ELR (cell line): ENCODE results near the gene ETFB.
"Not testable (repeated sequence)": the region's sequence is repeated elsewhere in the genome, so short reads cannot be mapped to it uniquely, and the experiment has no call there.

Experiments used
- DNase-seq: peaks from one replicate; pipeline ENCODE4 v3.0.0-alpha.2; 2015; ENCODE audit warnings: low read depth

The ETFB gene

DNA sequence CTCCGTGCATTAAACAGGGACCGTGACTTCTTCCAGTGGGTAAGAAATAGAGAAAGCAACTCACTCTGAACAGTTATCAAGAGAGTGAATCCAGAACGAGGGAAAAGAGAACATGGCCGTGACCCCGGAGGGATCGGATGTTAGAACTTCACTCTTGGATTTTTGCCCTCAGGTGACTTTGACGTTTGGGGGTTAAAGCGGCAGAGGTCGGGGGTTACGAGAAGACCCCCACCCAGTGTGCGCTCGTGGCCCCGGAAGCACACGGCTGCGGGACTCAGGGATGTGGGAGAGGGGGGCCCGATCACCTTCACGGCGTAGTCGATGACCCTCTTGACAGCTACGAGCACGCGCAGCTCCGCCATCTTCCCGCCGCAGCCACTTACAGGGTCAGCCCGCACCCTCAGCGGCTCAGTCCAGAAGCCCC lies at the start of gene ETFB:
Gene ETFB, minus strand, starts transcription at position 424 of the 424 bp plus-strand sequence. Its CDS starts 62 bp downstream, at position 362.
- no peak for DNase-seq

DNA sequence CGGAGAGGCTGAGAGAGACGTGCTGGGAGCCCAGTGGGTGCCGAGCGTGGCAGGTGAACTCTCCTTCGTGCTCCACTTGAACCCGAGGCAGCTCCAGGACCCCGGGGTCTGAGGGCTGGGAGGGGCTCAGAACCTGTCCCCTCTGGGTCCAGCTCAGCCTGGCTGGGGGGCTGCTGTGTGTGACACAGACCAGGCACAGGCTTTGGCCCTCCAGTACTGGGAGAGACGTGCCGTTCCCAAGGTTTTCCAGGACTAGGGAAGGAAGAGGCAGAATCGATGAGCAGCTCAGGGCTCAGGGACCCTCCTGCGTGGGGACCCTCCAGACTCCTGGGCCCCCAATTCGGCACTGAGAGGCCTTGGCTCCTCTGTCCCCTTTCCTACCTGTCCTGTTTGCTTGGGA lies 49.0 kb upstream of the ETFB start:
- no peak for DNase-seq

DNA sequence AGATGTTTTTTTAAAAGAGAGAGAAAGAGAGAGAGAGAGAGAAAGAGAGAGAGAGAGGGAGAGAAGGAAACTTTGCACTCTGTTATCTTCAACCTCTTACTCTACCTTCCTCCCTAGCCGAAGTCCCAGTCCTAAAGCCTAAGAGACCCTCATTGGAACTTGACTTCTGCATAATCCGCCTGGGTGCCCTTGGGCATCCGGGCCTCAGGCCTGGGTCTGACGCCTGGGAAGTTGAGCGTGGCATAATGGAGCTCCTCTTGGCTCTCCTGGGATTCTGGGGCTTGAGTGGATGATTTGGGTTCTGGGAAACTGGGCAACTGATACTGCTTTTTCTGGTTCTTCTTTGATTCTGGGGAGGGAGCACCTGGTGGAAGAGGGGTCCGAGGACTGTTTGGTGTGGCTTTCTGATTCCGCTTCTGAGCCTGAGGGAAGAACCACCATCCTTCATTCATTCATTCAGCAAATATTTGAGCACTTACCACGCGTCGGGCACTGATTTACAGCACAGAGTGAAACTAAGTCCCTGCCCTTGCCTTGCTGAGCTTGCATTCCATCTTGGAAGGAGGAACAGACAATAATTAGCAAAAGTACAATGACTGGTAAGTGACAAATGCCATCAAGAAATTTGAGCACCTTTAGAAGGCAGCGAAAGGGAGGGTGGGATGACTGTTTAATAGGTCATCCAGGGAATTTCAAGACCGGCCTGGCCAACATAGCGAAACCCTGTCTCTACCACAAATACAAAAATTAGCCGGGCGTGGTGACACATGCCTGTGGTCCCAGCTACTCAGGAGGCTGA lies 45.0 kb upstream of the ETFB start:
- DNase-seq, result no peak

DNA sequence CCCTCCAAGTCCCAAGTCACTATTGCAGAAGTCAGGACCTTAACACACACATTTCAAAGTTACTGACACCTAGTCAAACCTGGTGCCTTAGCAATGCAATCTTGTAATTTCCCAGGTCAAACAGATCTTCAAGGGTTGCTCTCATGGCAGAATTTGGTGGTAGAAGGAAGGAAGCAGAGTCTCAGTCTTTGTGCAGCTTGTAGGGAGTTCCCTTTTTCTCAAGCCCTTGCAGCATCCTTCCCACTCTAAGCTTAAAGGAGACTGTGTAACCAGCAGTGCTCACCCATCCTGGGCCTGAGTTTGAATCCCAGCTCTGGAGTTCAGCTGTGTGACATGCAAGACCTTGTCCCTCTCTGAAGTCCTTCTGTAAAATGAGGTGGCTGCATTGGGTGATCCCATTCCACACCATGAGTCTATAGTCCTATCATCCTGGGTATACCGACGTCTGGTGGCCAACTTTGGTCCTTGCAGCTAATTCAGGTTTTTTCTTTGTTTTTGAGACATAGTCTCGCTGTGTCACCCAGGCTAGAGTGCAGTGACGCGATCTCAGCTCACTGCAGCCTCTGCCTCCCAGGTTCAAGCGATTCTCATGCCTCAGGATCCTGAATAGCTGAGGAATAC lies 41.4 kb upstream of the ETFB start:
- DNase-seq, result peak; percentile 65

DNA sequence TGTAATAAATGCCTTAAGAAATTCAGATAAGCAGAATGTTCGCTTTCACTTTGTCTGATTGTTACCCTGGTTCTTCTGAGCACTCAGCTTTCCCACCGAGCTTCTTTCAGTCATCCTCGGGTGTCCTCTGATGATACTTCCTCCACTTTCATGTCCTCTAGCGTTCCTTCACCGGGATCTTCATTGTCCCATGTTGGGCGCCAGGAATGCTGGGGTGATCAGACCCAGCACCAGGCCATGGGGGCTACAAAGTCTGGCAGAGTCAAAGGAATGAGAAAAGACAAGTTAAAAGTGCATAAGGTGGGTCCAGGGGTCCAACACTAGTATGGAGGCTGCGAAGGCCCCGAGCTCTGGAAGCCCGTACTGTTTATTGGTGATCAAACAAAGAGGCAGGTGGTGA lies 35.9 kb upstream of the ETFB start:
- DNase-seq, result no peak

DNA sequence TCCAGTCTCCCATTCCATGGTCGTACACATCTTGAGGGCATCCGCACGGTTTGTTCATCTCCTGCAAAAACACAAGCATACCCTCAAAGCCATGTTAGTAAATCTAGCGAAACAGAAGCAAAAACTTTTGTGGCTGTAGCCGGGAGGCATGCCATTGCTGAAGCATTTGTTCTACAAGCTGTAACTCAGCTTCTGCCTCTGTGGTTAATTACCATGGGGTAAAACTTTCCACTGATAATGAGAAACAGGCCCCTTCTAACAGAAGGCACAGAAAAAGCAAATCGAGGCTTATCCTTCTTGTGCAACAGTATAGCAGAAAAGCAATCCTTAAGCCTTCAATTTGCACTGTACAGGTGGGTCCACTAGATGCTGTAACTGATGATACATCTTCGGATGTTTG lies 33.7 kb upstream of the ETFB start:
- not testable (repeated sequence) for DNase-seq

DNA sequence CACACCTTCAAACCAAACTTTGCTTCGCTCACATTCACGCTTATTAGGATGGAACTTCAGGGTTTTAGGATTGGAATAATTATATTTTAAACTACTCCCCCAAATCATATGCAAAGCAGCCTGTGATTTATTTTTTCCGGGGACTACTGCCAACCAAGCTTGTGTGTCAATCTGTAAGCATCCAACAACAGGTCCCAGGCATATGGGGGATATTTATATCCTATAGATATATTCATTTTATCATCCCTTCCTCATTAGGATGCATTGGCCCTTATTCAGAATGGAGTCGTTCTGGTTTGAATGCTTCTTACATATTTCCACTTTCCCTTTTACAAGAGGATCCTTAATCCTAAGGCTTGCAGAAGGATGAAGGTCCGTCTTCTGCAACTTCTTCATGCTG lies 33.0 kb upstream of the ETFB start:
- DNase-seq, result no peak

DNA sequence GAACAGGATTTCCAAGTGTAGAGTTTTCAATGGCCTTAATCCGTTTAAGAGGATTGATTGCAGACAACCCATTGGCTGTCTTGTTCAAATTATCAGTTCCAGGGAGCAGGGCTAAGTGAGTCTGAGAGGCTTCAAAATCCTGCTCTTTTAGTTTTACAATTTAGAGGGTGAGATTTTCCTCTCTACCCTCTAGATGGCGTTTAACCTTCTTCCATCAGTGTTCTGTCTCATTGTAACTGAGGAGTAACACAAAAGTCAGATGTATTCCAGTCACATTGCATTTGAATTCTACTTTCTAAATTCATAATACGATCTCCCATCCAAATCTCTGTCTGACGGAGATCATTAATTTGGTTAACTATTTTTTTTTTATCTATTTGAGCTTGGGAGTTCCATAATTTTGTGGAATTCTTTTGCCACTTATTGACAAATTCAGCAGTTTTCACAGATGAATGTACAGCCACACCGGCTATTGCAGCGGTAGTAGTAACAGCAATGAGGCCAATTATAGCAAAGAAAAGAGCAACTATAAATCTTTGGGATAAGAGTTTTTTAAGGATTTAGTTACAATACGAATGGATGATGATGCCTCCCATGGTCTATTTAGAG lies 32.0 kb upstream of the ETFB start:
- DNase-seq, result peak; percentile 60

DNA sequence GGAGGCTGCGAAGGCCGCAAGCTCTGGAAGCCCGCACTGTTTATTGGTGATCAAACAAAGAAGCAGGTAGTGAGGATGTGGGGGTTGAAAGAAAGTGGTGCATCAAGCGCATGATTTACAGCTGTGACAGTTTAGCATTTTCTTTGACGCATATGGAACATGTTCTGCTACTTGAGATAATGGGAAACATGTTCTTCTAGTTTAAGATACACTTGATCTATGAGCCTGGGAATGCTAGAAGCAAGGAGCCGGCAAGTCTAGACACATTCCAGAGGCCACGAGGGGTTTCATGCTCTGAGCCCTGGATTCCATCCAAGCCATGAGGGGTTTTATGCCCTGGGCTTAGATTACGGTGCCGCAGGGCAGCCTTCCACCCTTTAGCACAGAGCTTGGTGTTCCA lies 31.3 kb upstream of the ETFB start:
- not testable (repeated sequence) for DNase-seq

DNA sequence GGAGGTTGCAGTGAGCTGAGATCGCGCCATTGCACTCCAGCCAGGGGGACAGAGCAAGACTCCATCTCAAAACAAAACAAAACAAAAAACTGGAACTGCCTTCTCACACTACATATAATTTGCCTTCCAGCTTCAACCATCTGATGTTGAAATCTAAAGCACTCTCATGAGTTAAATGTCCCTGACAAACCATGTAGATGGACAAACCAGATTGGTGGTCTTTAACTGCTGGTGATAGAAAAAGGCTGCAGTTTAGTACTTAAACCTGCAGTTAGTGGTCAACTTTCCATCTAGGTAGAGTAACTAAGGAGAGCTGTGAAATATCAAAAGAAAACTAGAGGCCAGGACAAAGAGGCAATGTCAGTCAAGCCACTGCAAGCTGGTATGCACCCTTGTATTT lies 30.0 kb upstream of the ETFB start:
- DNase-seq, result no peak

DNA sequence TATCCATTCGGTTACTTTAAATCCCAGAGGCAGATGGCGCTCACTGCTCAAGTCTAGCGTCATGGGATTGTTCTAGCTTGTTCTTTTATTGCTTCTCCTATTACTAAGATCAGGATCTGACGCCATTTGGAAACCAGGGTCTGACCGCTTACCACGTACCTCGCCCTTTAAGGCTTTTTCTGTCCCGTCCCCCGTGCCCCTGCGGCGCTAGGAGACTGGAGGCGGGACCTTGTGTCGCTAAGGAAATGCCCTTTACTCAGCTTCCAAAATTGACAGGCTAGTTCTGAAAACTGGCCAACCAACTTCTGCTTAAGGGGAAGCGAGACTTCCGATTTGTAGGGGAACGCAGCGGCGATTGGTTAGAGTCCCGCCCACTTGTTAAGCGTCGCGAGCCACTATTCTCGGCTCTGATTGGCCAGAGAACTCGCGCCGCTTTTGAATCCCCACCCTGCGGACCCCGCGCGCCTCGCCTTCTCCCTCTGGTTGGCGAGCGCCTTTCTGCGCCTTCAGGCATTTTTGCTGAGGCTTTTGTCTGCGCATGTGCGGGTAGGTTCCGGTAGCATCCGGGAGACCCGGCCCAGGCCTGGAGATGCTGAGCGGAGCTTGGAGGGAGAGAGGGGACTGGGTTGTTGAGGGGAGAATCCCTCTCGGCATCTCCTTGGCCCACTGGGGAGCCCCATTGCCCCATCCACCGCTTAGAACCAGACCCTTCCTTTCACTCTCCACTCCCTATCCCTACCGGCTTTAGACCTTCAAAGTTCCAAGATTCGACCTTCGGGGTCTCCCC lies 28.1 kb upstream of the ETFB start:
- DNase-seq, result peak; percentile 100

DNA sequence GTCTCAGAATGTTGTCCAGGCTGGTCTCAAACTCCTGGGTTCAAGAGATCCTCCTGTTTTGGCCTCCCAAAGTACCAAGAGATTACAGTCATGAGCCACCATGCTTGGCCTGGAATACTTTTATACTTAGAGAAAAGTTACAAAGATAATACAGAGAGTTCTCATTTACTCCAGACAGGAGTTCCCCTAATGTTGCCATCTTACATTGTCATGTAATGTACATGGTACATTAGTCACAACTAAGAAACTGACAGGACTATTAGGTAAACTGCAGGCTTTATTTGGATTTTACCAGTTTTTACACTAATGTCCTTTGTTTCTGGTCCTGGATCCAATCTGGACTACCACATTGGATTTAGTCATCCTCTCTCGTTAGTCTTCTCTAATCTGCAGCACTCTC lies 26.5 kb upstream of the ETFB start:
- DNase-seq, result no peak

DNA sequence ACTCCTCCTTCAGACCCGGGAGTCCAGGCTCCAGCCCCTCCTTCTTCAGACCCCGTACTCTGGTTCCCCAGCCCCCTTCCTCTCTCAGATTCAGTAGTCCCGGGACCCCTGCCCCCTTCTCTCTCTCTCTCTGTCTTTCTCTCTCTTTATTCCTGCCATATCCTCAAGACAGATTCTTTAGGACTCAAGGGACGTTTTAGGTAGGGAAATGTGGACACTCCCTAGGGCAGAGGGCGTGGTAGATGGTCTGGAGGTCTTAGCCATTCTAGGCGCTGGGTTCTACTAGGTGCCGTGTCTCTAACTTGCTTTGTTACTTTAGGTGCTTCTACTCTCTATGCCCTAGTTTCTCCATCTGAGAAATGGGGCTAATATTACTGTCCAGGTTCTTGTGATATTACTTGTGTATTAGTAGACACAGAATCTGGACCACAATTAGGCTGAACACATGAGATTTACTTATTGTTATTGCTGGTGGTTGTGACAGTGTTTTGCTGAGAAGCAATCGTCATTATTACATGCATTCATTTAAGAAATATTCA lies 25.0 kb upstream of the ETFB start:
- DNase-seq, result no peak

DNA sequence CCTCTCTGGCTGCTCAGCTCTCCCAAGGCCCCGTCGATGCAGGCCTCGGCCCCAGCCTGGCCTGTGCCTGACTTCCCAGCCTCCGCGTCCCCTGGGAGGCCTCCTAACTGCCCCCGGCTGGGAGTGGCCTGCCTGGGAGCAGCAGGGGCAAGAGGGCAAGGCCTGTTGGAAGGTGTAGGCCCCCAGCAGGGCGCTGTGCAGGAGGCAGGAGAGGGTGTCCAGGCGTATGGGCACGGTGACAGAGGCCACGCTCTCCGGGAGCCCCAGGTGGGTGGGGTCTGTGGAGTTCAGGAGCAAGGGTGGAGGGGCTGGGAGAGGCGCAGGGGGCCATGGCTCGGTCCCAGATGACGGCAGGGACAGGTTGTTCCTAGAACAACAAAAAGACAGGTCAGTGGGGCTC lies 23.0 kb upstream of the ETFB start:
- DNase-seq, result no peak

DNA sequence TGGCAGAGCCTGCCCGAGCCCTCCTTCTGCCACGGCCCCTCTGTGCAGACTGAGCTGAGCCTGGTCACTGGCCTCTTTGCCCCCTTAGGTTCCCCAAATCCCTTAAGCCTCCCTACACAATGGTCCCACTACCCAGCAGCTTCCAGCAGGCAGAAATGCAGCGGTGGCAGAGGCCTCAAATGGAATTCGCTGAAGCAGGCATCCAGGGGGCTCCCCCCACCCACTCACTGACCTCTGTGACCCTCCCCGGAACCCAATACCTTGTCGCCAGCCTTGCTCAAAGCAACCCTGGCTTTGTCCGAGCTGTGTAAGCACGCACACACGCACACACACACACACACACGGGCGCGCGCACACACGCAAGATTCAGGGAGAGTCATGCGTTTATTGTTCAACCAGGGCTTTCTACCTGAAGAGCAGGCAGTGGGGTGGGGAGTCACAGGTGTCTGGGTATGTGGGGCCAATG lies 21.8 kb upstream of the ETFB start, which contains the start of gene LIM2:
Gene LIM2, minus strand, starts transcription at position 51 of the 466 bp plus-strand sequence. CDS start 531 bp downstream, outside the sequence.
- no peak for DNase-seq

DNA sequence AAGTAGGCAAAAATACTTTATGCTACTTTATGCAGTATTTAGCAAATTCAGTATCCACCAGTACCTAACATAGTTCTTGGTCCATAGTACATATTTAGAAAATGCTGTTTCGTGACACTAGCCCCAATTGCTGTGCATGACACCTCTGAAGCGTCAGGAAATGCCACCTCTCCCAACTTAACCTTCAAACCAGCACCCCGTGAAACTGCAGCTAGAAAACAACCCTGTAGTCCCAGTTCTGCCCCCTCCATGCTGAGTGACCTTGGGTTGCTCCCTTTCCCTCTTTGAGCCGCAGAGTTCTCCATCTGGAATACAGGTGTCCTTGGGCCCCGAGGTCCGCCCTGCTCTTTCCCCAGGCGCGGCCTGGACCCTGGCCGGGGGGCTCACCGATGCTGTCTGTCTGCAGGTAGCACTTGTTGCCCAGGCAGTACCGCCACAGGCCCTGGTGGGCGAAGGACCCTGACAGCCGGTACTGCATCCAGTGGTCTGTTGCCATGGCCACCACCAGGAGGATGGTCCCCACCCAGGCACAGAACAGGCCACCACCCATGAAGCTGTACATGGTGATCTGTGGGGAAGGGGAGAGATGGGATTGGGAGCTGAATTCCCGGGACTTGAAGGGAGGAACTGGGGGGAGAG lies 20.8 kb upstream of the ETFB start:
- DNase-seq, result no peak

DNA sequence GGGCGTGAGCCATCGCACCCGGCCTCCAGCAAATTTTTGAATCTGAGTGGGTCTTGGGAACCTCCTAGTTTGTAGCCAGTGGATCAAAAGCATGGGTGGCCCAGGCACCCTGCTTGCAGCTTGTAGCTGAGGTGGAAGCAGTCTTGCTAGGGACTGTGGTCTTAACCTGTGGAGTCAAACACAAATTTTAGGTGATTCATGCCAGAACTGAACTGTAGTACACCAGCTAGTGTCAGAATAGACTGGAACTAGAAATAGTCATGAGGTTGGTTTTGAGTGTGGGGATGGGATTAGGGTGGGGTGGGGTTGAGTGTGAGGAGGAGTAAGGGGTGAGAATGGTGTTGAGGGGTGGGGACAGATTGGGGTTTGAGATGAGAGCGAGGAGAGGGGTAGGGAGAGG lies 15.8 kb upstream of the ETFB start:
- no peak for DNase-seq

DNA sequence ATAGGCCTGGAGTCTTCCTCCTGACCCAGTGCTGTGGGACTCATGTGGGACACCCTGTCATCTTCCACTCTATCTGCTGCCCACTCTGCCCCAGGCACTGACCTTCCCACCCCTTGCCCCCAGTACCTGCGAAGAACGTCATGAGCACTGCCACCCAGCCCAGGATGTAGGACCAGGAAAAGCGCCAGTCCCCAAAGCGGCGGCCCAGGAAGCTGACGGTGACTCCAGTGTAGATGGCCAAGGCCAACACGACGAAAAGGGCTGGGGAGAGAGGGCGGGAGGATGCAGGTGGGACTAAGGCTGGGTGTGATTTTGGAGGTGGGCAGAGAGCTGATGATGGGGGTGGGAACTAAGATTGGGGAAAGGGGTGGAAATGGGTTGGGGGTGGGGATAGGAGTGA lies 14.2 kb upstream of the ETFB start:
- no peak for DNase-seq

DNA sequence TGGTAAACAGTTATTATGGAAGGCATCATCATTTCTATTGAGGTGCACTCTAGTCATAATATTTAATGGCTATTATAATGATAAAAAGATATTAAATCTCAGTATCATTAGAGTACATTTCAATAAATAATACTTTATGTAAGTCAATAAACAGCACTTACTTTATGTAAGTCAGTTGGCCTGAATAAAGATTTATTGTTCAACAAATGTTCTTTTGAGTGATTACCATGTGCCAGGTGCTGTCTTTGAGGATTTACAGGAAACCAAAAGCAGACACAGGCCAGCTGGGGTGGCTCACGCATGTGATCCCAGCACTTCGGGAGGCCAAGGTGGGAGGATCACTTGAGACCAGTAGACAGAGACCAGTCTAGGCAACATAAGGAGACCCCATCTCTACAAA lies 11.2 kb upstream of the ETFB start:
- DNase-seq, result no peak

DNA sequence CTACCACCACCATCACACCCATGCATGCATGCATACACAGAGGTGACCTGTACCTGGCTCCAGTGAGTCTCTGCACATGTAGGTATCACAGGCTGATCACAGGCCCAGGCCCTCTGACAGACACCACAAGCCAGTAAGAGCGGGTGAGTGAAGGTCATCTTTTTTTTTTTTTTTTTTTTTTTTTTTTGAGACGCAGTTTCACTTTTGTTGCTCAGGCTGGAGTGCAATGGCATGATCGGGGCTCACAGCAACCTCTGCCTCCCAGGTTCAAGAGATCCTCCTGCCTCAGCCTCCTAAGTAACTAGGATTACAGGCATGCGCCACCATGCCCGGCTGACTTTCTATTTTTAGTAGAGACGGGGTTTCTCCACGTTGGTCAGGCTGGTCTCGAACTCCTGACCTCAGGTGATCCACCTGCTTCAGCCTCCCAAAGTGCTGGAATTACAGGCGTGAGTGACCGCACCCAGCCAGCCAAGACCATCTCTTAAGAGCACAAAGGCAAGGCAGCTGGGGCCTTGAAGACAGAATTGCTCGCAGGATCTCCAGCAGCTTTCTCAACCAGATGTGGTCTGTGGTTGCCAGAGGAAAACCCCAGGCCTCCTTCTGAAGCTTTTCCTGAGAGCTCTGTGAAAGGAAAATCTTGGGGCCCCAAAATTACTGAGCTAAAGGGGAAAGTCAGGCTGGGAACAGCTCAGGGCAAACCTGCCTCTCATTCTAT lies 9.5 kb upstream of the ETFB start:
- no peak for DNase-seq
